NCI-H128 (cell line): ENCODE data around the gene JMJD4.
A peak's percentile ranks its signal among the peaks of the same experiment; 100 is the strongest.
"Not testable (repeated sequence)": the region's sequence is repeated elsewhere in the genome, so short reads cannot be mapped to it uniquely, and the experiment has no call there.

Source experiments
- DNase-seq: peaks from one replicate; lab custom pipeline; 2025; ENCODE audit not compliant: unreplicated experiment; lab: John Stamatoyannopoulos, UW

The JMJD4 gene

DNA sequence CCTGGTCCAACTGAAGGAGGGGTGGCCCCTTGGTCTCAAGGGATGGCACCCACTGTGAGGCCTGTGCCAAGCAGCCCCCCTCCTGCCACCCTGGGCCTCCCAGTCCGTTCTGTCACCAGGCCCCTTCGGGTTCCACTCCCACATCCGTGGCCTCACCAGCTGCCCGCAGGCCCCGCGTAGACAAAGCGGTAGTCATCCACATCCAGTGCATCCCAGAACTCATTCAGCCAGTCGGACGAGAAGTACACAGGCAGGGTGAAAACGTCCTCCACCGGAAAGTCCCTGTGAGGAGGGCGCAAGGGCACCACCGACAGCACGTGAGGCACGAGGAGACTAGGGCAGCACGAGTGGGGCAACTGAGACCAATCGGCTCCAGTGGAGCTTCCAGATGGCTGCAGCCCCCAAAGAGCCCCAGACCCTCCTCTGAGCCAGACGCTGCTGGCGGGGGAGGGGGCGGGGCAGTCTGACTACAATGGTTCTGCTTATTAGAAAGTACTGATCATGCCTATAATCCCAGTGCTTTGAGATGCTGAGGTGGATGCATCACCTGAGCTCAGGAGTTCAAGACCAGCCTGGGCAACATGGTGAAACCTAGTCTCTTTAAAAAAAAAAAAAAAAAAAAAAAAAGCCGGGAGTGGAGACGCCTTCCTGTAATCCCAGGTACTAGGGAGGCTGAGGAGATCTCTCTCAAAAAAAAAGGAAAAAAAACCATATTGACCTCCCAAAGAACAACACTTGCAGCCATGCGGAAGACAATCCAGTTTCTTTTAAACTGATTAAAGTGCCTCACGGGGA, 1.2 kb downstream of the JMJD4 start:
- no peak for DNase-seq

DNA sequence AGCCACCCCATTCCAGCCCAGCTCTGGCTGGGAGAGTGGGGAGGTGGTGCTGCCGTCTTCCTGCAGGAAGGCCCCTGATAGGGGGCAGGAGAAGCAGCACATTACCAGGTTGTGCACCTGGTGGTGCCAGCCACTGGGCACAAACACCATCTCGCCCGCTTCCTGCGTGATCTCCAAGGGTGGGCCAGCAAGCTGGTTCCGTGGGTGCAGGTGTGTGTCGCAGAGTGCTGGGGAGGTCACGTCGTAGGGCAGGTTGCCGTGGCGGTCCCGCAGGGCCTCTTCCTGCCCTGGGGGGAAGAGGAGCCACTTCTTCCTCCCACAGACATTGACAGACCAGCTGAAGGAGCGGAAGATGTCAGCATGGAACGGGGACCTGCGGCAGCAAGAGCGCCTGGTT, 1.8 kb downstream of the JMJD4 start:
- no peak for DNase-seq

DNA sequence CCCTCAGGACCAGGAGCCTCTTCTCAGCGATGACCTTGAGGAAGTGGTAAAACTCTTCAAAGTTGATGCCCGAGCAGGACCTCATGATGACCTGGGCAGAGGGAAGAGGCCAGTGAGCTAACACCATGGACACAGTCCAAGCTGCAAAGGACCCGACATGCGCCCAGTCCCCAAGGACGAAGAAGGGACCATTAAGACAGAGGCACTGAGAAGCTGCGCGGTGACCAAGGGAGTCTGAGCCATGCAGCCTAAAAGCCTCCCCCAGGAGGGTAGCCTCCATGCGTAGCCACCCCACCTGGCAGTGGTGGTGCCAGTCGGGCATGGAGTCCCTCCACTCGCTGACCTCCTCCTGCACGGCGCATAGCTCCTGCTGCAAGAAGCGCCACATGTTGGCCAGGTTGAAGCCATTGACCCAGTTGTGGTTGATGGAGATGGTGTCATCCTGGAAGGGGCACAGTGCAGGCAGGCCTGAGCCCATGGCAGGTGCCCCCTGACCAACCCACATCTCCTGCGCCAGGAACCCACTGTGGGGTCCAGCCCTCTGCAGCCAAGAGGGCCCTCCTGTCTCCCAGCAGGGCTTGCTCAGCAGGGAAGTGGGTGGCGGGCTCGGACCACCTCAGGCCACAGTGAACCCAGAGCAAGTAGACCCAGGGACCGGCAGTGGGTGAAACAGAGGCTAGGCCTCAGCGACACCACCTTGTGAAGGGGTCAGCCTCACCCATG, 2.4 kb downstream of the JMJD4 start:
- no peak for DNase-seq

DNA sequence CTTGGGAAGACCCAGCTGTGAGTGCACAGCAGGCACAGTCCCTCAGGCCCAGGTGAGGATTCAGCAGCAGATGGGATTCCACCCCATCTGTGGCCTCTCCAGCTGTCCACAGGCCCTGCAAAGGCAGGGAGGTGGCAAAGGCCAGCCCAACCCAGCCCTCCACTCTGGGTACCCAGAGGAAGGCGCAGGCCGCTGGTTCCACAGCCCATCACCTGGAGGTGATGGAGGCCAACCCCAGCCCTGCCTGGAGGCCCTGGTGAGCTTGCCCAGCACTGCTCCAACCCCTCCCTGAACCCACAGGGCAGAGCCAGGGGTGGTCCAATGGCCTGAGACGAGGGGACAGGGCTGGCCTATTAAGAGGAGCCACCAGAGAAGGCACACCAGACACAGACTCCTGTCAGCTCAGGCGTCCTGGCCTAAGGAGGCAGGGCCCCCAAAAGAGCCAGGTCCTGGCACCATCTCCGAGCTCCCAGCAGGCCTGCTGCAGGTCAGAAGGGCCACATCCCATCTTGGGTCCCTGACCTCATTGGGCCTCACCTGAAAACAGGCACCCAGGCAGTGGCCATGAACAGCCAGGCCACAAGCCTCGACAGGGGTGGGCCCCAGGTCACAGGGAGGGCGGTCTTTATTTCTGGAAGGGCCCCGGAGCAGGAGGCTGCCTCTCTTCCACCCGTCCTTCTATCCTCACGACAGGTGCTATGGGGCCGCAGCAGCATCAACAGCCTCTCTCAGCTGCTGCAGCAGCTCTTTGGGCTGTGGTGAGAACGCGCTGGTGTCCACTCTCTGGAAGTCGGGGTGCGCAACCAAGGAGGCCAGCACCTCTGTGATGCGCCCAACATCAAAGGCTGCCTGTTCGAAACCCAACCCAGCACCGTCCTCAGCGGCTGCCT, 3.2 kb downstream of the JMJD4 start:
- no peak for DNase-seq

DNA sequence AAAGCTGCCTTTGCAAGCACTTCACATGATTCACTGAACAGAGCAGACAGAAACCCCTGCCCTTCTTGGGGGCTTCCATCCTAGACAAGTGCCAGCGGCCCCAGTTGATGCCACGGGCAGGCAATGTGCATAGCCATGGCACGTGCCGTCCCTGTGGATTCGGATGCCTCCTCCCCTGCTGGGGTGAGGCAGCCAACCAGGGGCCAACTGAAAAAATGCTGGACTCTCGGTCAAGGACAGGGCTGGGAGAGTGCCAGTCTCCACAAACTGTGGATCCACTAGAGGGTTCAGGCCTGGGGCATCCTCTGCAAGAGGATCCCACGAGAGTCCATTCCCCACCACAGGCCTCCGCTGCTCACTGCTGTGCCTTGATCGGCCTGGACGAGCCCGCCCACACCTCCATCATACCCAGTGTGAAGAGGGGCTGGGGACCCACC, 3.8 kb downstream of the JMJD4 start:
- DNase-seq, result no peak

DNA sequence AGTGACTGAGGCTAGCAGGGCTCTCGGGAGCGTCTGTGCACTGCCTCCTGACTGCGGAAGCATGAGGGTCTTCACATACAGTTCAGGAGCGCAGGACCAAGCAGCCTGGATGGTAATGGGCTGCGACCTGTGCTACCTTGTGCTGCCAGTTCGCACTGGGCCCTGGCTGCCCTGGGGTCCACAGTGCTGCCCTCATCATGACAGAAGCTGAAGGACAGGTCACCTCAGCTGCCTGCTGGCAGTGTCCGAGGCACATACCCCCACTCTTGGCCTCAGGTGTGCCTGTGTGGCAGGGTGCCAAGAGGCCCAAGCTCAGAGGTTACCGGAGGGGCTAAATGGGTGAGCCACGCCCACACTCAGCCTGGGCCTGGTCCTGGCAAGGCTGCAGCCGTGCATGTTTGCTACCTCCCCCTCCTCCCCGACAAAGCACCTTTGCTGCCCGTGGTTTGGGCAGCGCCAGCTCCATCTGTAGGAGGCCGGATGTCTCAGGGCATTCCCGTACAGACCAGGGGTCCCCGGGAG, 4.4 kb downstream of the JMJD4 start:
- no peak for DNase-seq

DNA sequence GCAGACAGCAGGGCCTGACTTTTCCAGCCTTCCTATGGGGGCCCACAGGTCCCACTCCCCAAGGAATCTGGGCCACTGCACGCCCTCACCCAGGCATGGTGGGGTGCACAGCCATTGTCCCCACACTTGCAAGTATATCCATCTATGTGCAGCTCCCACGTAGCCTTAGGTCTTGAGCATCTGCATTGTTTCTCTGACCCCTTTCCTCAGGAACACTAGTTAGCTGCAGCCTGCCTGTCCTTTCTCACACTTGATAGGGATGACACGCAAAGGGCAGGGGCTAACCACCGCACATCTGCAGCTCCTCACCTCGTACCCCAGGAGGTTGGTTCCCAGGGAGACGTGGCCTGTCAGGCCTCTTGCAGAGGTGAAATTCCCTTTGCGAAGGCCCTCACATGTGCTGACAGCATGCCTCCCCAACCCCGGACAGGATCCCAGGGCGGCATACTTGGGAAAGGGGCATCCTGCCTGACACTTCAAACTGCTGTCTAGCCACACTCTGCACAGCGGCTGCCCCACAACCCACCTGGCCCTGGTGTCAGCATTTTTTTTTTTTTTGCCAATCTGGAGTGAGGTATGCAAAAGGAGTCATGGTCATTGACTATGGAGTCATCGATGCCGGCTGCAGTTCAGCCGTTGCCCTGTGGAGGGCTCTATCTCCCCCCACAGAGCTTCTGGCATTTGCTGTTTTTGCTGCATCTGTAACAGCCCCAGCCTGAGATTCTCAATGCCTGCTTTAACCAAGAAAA, 5.0 kb downstream of the JMJD4 start:
- DNase-seq, result no peak

DNA sequence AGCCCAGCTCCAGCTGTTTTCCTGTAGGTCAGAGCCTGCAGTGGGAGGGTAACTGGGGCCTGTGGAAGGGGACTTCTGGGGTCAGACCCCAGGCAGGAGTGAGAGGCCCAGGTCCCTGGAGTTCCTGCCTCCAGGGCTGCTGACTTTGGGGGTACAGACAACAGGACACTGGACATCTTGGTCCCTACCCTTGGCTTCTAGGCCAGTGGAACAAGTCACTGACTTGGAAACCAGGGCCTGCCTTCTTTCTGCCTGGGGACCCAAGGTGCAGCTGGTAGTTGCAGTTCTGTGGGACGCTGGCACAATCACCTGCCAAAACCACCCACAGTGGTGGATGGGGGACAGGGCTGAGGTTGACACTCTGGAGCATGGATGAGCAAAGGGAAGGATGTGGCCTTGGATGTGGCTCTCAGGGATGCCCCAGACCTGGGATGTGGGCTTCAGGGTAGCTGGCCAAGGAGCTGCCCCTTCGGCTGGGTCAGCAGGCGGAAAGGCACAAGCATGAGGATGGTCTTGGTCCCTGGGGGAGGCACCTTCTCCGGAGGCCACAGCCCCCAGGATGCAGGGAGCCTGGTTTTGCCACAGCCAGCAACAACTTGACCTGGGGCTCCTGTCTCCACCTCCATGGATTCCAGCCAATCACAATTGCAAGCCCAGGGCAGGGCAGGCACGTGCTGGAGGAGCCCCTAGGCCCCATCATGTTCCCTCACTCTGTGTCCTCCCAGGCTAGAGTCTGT, 5.8 kb downstream of the JMJD4 start:
- no peak for DNase-seq

DNA sequence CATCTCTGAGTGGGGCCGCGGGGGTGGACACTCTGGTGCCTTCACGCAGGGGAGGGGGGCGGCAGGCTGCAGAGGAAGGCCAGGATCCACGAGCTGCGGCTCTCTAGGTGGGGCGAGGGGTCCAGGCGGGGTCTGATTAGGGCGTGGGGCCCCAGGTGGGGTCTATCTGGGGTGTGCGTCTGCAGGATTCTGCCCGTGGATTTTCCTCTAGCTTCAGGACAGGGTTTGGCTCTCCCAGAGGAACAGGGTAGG, 6.3 kb downstream of the JMJD4 start:
- no peak for DNase-seq

DNA sequence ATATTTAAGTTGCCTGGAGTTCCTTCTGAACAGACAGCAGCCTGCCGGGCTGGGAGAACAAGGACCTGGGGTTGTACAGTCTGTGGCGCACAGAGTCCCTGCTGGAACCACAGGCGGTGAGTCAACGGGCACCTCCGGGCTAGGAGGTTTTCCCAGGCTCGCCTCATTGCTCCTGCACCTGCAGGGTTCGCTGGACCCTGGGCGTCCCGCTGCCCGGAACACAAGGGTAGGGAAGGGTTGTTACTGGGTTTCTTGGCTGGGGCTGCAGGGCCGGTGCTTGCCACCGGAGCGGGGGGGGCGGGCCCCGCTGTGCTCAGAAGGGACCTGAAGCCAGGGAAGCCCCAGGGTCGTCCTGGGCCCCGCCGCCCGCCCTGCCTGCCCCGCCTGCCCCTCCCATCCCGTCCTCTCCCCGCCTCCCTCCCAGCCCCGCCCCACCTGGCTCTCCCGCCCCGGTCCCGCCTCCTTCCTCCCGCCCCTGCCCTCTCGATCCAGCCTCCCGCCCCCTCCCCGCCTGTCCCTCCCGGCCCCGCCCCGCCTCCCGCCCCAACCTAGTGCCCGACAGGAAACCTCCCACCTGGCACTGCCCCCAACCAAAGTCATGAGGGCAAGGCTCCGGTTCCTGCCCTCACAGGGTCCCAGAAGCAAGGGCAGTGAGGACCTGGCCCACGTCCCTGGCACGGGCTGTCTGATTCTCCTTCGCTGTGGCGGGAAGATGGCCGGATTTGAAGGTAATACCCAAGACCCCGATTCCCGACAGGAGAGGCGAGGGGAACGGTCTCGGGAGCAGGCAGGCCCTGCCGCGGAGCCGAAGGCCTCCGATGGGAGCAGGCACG, 6.8 kb downstream of the JMJD4 start:
- peak; percentile 67 for DNase-seq

DNA sequence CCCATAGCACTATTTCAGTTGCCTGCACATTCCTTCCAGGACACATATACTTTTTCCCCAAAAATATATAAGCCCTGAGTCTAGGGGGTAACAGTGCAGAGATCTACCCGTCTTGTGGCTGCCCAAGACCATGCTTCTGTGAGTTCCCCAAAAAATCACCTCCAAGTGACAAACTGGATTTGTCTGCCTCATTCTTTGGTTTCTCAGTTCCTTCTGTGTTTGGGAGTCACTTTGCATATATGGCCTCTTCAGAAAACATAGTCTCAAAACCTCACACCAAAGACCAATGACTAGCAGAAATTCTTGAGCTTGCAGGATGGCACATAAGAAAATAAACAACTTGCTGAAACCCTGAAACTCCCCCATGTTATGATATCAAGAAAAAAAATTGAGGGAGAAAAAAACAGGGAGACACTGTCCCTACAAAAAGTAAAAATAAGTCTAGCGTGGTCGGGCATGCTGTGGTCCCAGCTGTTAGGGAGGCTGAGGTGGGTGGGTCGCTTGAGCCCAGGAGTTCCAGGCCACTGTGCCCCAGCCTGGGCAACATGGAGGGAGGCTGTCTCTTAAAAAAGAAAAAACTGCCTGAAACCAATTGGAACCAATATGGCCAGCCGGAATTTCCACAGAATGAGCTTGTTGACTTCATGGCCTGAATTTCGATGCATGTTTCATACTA, 8.0 kb downstream of the JMJD4 start:
- no peak for DNase-seq

DNA sequence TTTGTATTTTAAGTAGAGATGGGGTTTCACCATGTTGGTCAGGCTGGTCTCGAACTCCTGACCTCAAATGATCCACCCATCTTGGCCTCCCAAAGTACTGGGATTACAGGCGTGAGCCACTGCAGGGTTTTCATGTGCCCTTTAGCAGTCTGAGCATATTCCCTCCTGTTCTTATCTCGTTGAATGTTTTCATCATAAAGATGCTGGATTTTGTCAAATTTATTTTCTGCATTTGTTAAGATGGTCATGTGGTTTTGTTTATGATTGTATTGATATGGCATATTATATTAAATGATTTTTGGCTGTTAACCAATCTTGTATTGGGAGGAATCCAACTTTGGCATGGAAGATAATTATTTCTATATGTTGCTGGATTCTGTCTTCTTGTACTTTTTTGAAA, 8.8 kb downstream of the JMJD4 start:
- DNase-seq, result no peak

DNA sequence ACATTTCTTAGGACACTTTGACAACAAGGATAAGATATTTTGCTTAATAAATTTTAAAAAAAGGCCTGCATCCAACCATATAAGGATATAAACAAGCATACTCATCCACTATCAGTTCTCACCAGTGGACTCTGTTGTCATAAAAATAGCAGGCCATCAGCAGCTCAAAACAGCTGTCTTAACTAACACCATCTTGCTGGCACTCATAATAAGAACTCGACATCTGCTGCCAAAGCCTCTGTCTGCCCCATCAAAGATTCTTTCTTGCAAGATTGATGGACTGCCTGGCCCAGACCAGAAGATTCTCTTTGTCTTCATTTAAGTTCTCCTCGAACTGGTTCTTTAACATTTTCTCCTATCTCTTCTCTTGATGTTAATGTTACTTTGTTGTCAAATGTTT, 10.1 kb downstream of the JMJD4 start:
- DNase-seq, result no peak

DNA sequence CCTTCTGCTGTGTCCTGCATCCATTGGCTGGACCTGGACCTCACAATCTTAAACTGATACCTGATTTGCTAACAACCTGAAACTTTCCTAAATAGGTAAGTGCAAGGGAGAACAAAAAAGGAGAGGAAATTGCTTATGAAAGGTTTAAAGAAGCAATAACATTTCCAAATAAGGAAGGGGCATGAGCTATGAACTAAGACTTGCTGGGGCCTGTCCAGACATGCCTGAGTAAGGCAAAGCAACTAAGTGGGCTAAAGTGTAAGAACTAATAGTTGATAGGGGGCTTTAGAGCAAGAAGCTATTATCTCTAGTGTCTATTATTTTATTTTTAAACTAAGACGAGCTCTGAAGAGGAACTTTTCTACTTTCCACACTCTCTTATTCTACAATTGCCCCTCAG, 11.6 kb downstream of the JMJD4 start:
- DNase-seq, result no peak

DNA sequence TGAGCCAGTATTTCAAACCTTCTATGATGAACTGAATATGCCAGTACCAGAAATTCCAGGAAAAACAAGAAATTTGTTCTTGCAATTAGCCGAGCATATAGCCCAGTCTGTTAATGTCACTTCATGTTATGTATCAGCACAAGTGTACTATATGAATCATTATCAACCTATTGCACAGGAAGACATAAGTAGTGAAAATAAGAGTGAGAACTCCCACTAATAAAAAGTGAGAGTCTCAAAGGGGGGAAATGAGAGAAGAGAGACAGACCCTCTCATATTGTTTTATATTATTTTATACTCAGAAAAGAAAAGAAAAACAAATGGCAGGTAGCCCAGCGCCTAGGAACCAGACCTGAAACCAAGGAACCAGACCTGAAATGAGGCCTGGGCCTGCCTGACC, 16.2 kb downstream of the JMJD4 start:
- DNase-seq, result no peak

DNA sequence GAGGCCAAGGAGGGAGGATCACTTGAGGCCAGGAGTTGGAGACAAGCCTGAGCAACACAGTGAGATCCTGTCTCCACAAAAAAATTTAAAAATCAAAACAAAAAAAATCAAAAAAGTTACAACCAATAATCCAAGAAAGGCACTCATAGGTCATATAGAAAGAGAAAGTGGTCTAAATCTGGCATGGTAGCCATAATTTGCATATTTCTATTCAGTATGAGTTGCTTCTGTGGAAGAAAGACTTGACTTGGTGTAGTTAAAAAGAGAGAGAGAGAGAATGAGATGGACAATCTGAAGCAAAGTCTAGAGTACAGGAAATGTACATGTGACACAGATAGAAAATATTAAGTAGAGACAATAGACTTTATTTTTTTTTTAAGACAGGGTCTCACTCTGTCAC, 22.5 kb downstream of the JMJD4 start:
- no peak for DNase-seq

DNA sequence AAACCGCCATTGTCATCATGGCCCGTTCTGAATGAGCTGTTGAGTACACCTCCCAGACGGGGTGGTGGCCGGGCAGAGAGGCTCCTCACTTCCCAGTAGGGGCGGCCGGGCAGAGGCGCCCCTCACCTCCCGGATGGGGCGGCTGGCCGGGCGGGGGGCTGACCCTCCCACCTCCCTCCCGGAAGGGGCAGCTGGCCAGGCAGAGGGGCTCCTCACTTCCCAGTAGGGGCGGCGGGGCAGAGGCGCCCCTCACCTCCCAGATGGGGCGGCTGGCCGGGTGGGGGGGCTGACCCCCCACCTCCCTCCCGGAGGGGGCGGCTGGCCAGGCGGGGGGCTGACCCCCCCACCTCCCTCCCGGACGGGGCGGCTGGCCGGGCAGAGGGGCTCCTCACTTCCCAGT, 24.6 kb downstream of the JMJD4 start:
- not testable (repeated sequence) for DNase-seq

DNA sequence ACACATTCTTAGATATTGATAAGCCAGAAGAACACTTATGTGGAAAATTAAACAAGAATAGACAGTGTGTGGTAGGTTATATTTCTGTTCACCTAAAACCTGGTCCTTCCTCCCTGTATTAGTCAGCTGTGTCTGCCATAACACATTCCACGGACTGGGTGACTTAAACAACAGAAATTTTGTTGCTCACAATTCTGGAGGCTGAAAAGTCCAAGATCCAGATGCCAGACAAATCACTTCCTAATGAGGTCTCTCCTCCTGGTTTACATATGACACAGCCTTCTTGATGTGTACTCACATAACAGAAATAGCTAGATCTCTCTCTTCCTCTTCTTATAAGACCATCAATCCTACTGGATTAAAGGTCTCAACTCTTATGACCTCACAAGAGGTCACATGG, 25.7 kb downstream of the JMJD4 start:
- DNase-seq, result no peak

DNA sequence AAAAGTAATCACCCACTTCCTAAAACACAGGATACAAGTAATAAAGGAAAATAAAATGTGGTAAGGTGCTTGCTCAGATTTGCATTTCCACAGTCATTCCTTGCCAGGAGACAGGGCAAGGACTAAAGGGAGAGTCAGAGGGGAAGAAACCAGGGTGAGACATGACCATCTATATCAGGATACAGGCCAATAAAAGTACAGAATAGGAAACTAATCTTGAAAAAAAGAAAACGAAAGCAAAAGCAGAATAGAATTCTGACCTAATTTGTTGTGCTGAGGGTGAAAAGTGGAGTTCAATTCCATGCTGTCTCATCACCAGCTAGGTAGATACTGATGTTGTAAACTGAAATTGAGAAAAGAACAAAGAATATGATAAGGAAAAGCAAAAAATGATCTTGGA, 27.3 kb downstream of the JMJD4 start:
- no peak for DNase-seq
